C4-2B (cell line): ENCODE measurements around the gene ADGRV1.

Experiments used
- ZFX ChIP-seq: fragments of 450-650 bp; IDR thresholded peaks from 2 replicates; pipeline ENCODE4 v1.6.1; 2017
- TF ChIP-seq, protein P1 (sequence below): fragments of 450-650 bp; conservative IDR thresholded peaks from 2 replicates; pipeline ENCODE4 v1.5.1; 2017; ENCODE audit warnings: mild to moderate bottlenecking

- TF ChIP-seq, protein P1, sequence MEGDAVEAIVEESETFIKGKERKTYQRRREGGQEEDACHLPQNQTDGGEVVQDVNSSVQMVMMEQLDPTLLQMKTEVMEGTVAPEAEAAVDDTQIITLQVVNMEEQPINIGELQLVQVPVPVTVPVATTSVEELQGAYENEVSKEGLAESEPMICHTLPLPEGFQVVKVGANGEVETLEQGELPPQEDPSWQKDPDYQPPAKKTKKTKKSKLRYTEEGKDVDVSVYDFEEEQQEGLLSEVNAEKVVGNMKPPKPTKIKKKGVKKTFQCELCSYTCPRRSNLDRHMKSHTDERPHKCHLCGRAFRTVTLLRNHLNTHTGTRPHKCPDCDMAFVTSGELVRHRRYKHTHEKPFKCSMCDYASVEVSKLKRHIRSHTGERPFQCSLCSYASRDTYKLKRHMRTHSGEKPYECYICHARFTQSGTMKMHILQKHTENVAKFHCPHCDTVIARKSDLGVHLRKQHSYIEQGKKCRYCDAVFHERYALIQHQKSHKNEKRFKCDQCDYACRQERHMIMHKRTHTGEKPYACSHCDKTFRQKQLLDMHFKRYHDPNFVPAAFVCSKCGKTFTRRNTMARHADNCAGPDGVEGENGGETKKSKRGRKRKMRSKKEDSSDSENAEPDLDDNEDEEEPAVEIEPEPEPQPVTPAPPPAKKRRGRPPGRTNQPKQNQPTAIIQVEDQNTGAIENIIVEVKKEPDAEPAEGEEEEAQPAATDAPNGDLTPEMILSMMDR = no peak
- TF ChIP-seq ZFX = no peak
Measured at GRCh38 chr5:90871391-90871991, 312.9 kb downstream of the ADGRV1 start.
